ENCODE results near the gene NPIPB8. TPM values are rescaled to one million over a fixed set of nuclear protein-coding genes. Genes with fewer than 3 reads are reported as not detected.
"Not testable (repeated sequence)": the region's sequence is repeated elsewhere in the genome, so short reads cannot be mapped to it uniquely, and the experiment has no call there.

Gene NPIPB8
- total RNA-seq, 5 donors from 2014 or later (not counting 1 experiment from before 2014, with no cell fraction given), result 0.76 to 3.7 (median 2.1) TPM; not detected in 2

GRCh38 chr16:28622532-28623171, 15.2 kb upstream of the NPIPB8 start:
- DNase-seq; H3K27me3 Mint-ChIP-seq; H3K36me3 Mint-ChIP-seq; H3K9me3 ChIP-seq; CTCF ChIA-PET; H3K36me3 ChIP-seq (ENCODE audit: control insufficient read depth in 2 of 2, extremely low read depth in 1 of 2, insufficient read depth in 1 of 2, low read length in 1 of 2); H3K9me3 Mint-ChIP-seq; H3K27me3 ChIP-seq (replicated peaks in 1 of 2; ENCODE audit: control insufficient read depth in 2 of 2, extremely low read depth in 1 of 2, insufficient read depth in 2 of 2, low read length in 1 of 2); H3K27ac ChIP-seq (ENCODE audit: low read length): not testable (repeated sequence)
- 48% methylated on average over 18 of the region's 24 CpGs for WGBS (ENCODE audit: insufficient coverage)
- ATAC-seq (replicated peaks in 1 of 4), result peak; percentile 4 to 21 (median 14)
- peak overlapping the region; percentile 52 to 63 for H3K4me3 ChIP-seq (ENCODE audit: control insufficient read depth in 1 of 2, extremely low read depth in 1 of 2, low read length in 1 of 2)
- peaks cover 0 to 16% of the 10 kb centered on the region in 2 experiments for H3K4me1 ChIP-seq (ENCODE audit: control insufficient read depth in 1 of 2, extremely low read depth in 1 of 2, insufficient read depth in 2 of 2, low read length in 2 of 2)
- POLR2A ChIA-PET, result interaction anchor here (0.7 to 0.8 kb wide), 3 partner anchors 15 to 324 kb away, joined by 3 to 5 read pairs (median 3); no protein-coding TSS in a partner anchor
- Mint-ChIP-seq H3K27ac (peak overlapping the region; percentile 78 to 80), H3K4me1 (peaks cover 17 to 29% (median 18%) of the 10 kb centered on the region in 3 donors), H3K4me3 (peak overlapping the region; percentile 76 to 84 (median 79))

DNA sequence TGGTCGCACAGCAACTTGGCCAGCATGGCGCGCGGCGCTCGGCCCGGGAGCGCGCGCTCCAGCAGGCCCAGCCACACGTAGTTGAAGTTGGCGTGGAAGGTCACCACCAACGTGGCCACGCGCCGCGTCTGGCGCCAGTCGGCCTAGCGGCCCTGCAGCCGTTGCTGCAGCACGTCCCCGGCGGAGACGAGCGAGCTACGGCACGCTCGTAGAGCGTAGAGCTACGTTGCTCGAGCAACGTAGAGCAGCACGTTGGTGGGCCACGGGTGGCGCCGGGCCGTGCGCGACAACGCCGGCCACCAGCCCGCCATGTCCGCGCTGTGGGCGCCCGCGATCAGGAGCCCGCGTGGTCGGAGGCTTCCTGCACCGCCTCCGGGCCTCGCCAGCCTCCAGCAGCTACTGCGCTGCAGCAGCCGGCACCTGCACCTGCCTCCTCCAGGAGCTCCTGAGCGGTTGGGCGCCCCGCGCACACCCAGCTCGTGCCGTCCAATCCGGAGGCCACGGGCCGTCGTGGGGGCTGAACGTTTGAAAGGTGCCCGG, 14.6 kb upstream of the NPIPB8 start:
- peak; percentile 44 to 77 (median 64) for DNase-seq
- Histone ChIP-seq H3K36me3 (ENCODE audit: control insufficient read depth in 2 of 2, extremely low read depth in 1 of 2, insufficient read depth in 1 of 2, low read length in 1 of 2) (peaks cover 0 to 3% of the 10 kb centered on the region in 2 donors), H3K27me3 (replicated peaks in 1 of 2; ENCODE audit: control insufficient read depth in 2 of 2, extremely low read depth in 1 of 2, insufficient read depth in 2 of 2, low read length in 1 of 2) (peaks cover 0 to 2% of the 10 kb centered on the region in 2 experiments), H3K4me3 (ENCODE audit: control insufficient read depth in 1 of 2, extremely low read depth in 1 of 2, low read length in 1 of 2) (peak overlapping the region; percentile 52 to 63), H3K4me1 (ENCODE audit: control insufficient read depth in 1 of 2, extremely low read depth in 1 of 2, insufficient read depth in 2 of 2, low read length in 2 of 2) (peaks cover 0 to 16% of the 10 kb centered on the region in 2 experiments), H3K27ac (ENCODE audit: low read length) (no peak overlapping the region), H3K9me3 (no peaks in the 10 kb centered on the region)
- peak overlapping the region; percentile 43 to 61 for H3K27ac Mint-ChIP-seq
- H3K4me1 Mint-ChIP-seq, result peaks cover 17 to 29% (median 18%) of the 10 kb centered on the region in 3 donors
- no peaks in the 10 kb centered on the region for H3K36me3 Mint-ChIP-seq
- H3K9me3 Mint-ChIP-seq, result no peaks in the 10 kb centered on the region
- peak overlapping the region; percentile 76 to 84 (median 79) for H3K4me3 Mint-ChIP-seq
- POLR2A ChIA-PET, result interaction anchor here (0.5 to 0.8 kb wide), 4 partner anchors 13 to 325 kb away, joined by 3 to 17 read pairs (median 4); partner anchors contain the start of gene SULT1A1 (in 1 of the 2)
- under 1% methylated on average over 58 of the region's 68 CpGs for WGBS (ENCODE audit: insufficient coverage)
- peak; percentile 93 to 99 (median 96) for ATAC-seq (replicated peaks in 1 of 4)
- peaks cover 2 to 5% of the 10 kb centered on the region in 2 donors for H3K27me3 Mint-ChIP-seq
- CTCF ChIA-PET, result no interaction called here

GRCh38 chr16:28630905-28631304, 7.0 kb upstream of the NPIPB8 start:
- ATAC-seq (replicated peaks in 1 of 4); POLR2A ChIA-PET; H3K27ac ChIP-seq (ENCODE audit: low read length); H3K4me3 Mint-ChIP-seq; H3K27me3 Mint-ChIP-seq; H3K36me3 ChIP-seq (ENCODE audit: control insufficient read depth in 2 of 2, extremely low read depth in 1 of 2, insufficient read depth in 1 of 2, low read length in 1 of 2); H3K4me1 Mint-ChIP-seq; H3K27ac Mint-ChIP-seq; H3K4me3 ChIP-seq (ENCODE audit: control insufficient read depth in 1 of 2, extremely low read depth in 1 of 2, low read length in 1 of 2); H3K9me3 ChIP-seq; H3K9me3 Mint-ChIP-seq; H3K4me1 ChIP-seq (ENCODE audit: control insufficient read depth in 1 of 2, extremely low read depth in 1 of 2, insufficient read depth in 2 of 2, low read length in 2 of 2); DNase-seq; H3K36me3 Mint-ChIP-seq; CTCF ChIA-PET; H3K27me3 ChIP-seq (replicated peaks in 1 of 2; ENCODE audit: control insufficient read depth in 2 of 2, extremely low read depth in 1 of 2, insufficient read depth in 2 of 2, low read length in 1 of 2): not testable (repeated sequence)
- WGBS (ENCODE audit: insufficient coverage), result no CpG with 5 or more reads among the region's 5 CpGs

- CTCF ChIA-PET; H3K36me3 Mint-ChIP-seq; H3K27me3 Mint-ChIP-seq; POLR2A ChIA-PET; H3K27me3 ChIP-seq (replicated peaks in 1 of 2; ENCODE audit: control insufficient read depth in 2 of 2, extremely low read depth in 1 of 2, insufficient read depth in 2 of 2, low read length in 1 of 2); H3K4me3 ChIP-seq (ENCODE audit: control insufficient read depth in 1 of 2, extremely low read depth in 1 of 2, low read length in 1 of 2); H3K4me3 Mint-ChIP-seq; H3K36me3 ChIP-seq (ENCODE audit: control insufficient read depth in 2 of 2, extremely low read depth in 1 of 2, insufficient read depth in 1 of 2, low read length in 1 of 2); H3K9me3 ChIP-seq; H3K9me3 Mint-ChIP-seq; H3K27ac ChIP-seq (ENCODE audit: low read length); H3K27ac Mint-ChIP-seq; DNase-seq; H3K4me1 ChIP-seq (ENCODE audit: control insufficient read depth in 1 of 2, extremely low read depth in 1 of 2, insufficient read depth in 2 of 2, low read length in 2 of 2); ATAC-seq (replicated peaks in 1 of 4); H3K4me1 Mint-ChIP-seq: not testable (repeated sequence)
- no CpG with 5 or more reads among the region's 5 CpGs for WGBS (ENCODE audit: insufficient coverage)
Measured at GRCh38 chr16:28636093-28636823, 1.6 kb upstream of the NPIPB8 start.

GRCh38 chr16:28638359-28638758, 494 bp downstream of the NPIPB8 start:
- H3K27ac ChIP-seq (ENCODE audit: low read length); H3K27ac Mint-ChIP-seq; H3K9me3 Mint-ChIP-seq; H3K4me3 ChIP-seq (ENCODE audit: control insufficient read depth in 1 of 2, extremely low read depth in 1 of 2, low read length in 1 of 2); ATAC-seq (replicated peaks in 1 of 4); H3K36me3 Mint-ChIP-seq; H3K9me3 ChIP-seq; H3K4me3 Mint-ChIP-seq; CTCF ChIA-PET; DNase-seq; POLR2A ChIA-PET; H3K27me3 ChIP-seq (replicated peaks in 1 of 2; ENCODE audit: control insufficient read depth in 2 of 2, extremely low read depth in 1 of 2, insufficient read depth in 2 of 2, low read length in 1 of 2); H3K4me1 Mint-ChIP-seq; H3K36me3 ChIP-seq (ENCODE audit: control insufficient read depth in 2 of 2, extremely low read depth in 1 of 2, insufficient read depth in 1 of 2, low read length in 1 of 2); H3K4me1 ChIP-seq (ENCODE audit: control insufficient read depth in 1 of 2, extremely low read depth in 1 of 2, insufficient read depth in 2 of 2, low read length in 2 of 2); H3K27me3 Mint-ChIP-seq: not testable (repeated sequence)
- WGBS (ENCODE audit: insufficient coverage), result no CpG with 5 or more reads among the region's 5 CpGs

DNA sequence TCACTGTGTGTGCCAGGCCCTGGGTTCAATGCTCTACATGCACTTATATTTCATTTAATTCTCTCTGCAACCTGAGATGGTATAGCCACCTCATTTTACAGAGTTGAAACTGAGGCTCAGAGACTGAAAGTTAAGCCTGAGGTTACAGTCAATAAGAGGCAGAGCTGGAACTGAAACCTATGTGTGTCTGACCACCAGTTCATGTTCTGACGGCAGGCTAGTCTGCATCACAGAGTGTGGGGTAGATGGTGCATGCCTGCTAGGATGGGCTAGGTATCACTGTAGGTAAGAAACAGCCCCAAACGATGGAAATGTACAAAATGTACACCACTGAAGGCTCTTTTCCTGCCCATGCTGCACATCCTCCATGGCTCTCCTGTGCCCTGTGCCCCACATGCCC, 2.1 kb downstream of the NPIPB8 start:
- H3K4me1 Mint-ChIP-seq; H3K27me3 ChIP-seq (replicated peaks in 1 of 2; ENCODE audit: control insufficient read depth in 2 of 2, extremely low read depth in 1 of 2, insufficient read depth in 2 of 2, low read length in 1 of 2); ATAC-seq (replicated peaks in 1 of 4); H3K4me3 Mint-ChIP-seq; H3K4me1 ChIP-seq (ENCODE audit: control insufficient read depth in 1 of 2, extremely low read depth in 1 of 2, insufficient read depth in 2 of 2, low read length in 2 of 2); H3K36me3 Mint-ChIP-seq; H3K27me3 Mint-ChIP-seq; POLR2A ChIA-PET; H3K9me3 Mint-ChIP-seq; CTCF ChIA-PET; H3K27ac Mint-ChIP-seq; H3K27ac ChIP-seq (ENCODE audit: low read length); H3K36me3 ChIP-seq (ENCODE audit: control insufficient read depth in 2 of 2, extremely low read depth in 1 of 2, insufficient read depth in 1 of 2, low read length in 1 of 2); H3K9me3 ChIP-seq; H3K4me3 ChIP-seq (ENCODE audit: control insufficient read depth in 1 of 2, extremely low read depth in 1 of 2, low read length in 1 of 2); DNase-seq: not testable (repeated sequence)
- no CpG with 5 or more reads among the region's 2 CpGs for WGBS (ENCODE audit: insufficient coverage)

All from T-cell (primary cell).